GM12872 (cell line): ENCODE measurements around the gene SLC1A2.

Experiments
- TF ChIP-seq, protein P1 (sequence below): IDR thresholded peaks from 3 replicates; pipeline ENCODE4 v1.5.1; 2011; ENCODE audit warnings: low read depth, mild to moderate bottlenecking, low read length, moderate library complexity; ENCODE audit not compliant: insufficient read depth

The SLC1A2 gene

DNA sequence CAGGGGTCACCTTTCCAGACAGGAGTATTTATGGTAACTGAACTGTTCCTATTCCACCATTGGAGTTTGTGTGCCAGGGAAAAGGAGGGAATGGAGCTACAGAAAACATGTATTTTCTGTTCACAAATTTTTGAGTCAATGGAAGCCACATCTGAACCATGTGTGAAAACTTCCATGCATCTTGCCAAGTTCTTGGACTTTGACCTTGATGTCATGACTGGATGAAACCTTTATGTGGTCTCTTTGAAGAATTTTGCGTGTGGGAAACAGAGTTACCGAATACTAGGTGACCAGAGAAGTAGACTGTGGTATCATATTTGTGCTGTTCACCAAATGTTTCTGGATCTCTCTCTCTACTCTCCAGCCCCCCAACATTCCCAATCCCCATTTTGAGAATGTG, 175.6 kb downstream of the SLC1A2 start:
- TF ChIP-seq, protein P1, sequence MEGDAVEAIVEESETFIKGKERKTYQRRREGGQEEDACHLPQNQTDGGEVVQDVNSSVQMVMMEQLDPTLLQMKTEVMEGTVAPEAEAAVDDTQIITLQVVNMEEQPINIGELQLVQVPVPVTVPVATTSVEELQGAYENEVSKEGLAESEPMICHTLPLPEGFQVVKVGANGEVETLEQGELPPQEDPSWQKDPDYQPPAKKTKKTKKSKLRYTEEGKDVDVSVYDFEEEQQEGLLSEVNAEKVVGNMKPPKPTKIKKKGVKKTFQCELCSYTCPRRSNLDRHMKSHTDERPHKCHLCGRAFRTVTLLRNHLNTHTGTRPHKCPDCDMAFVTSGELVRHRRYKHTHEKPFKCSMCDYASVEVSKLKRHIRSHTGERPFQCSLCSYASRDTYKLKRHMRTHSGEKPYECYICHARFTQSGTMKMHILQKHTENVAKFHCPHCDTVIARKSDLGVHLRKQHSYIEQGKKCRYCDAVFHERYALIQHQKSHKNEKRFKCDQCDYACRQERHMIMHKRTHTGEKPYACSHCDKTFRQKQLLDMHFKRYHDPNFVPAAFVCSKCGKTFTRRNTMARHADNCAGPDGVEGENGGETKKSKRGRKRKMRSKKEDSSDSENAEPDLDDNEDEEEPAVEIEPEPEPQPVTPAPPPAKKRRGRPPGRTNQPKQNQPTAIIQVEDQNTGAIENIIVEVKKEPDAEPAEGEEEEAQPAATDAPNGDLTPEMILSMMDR, result no peak

DNA sequence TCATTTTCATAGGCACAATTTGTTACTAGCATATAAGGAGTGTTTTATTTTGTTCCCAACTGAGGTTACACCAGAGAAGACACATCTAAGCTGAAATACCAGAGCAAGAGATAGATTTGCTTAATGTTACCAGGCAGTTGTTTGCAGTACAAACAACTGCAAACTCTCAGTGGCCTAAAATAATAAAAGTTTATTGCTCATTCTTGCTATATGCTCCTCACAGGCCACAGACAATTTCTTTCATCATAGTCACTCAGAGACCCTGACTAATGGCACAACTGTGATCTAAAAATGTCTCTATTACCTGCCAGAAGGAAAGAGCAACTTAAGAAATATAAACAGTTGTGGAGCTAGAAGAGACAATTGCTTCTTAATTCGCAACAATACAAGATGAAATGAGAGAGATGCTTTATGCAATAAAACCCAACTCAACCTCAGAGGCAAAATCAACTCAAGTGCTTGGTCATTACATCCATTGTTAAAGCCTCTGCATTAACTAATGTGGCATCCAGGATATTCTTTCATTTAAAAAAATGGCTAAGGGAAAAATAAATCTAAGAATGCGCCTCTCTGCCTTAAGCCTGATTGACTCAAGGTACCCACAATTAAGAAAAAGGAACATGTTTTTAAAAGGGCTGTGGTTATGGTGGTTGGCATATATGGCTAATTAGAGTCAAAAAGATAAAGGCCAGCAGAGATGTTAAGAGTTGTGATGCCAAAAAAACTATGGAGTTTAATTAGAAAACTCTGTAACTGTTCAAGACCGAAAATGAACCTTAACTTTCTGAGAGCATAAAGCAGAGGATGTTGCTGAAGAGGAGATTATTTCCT, 176.7 kb downstream of the SLC1A2 start:
- TF ChIP-seq, protein P1, result no peak

DNA sequence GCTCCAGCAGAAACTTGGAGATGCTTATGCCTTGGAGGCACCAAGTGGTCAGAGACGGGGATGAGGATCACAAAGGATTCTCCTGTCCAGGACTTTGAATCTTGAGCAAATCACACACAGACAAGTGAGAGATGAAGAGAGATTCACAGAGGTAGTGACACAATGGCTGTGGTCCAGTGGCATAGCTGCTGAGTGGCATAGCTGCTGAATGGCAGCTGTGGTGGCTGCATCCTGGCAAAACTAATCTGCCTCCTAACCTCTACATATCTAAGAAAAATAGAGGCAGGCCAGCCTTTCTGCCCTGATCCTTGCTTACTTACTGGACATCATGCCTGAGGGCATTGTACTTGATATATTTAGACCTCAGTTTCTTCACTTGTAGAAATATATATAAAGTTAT, 177.8 kb downstream of the SLC1A2 start:
- TF ChIP-seq, protein P1, result no peak

DNA sequence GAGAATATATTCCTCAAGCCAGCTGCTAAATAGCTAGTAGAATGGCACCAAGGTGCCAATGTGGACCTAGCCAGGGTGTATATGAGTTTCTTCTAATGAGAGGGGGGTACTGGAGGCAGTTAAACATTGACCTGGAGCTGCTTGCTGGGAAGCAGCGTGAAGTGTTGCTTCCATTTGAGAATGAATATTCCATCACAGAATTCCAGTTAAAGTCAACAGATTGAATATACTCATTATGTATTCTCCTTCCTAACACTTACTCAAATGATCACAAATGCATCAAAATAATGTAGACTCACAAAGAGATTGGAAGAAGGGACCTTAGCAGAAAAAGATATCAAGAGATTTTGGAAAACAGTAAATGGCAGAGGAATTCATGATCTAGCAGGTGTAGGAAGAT, 178.3 kb downstream of the SLC1A2 start:
- TF ChIP-seq, protein P1, result no peak

DNA sequence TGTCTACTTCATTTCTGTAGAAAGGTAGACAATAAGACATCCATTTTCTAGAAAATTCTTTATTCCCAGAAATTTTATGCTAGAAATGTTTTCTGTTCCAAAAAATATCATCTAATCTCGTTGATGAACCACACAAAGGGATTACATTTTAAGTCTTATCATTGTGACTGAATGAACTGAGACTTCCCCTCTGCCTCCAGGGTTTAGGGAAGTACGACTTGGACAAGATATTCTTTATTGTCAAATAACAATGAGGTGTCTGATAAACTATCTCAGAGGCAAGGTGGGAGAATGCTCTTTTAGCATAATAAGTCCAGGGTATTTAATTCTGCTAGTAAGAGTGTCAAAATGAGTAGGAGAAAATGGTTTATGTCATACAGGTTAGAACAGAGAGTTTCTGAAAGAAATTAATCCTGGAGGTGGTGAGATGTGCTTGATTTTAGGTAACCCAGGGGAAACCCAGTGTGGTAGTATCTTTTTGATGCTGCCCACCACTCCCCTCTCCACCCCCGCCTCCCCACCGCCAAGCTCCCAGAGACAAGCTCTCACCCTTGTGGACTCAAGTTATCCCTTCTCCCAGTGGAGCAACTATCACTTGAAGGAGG, 179.8 kb downstream of the SLC1A2 start:
- TF ChIP-seq, protein P1, result no peak

DNA sequence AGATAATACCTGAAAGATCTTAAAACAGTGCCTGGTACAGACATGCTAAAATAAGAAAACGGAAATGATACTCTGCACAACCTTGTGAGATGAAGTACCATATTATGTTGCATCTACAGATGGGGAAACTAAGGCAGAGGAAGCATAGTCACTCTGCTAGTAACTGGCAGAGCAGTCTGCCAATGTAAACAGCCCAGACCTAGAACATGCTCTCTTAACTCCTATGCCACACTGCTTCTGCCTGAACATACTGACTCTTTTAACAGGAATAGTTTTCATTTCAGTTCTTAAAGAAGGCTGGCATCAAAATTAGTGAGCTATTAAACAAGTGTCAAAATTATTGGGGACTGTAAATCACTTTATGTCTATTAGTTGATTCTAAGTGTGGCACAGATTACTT, 180.5 kb downstream of the SLC1A2 start:
- TF ChIP-seq, protein P1, result no peak

DNA sequence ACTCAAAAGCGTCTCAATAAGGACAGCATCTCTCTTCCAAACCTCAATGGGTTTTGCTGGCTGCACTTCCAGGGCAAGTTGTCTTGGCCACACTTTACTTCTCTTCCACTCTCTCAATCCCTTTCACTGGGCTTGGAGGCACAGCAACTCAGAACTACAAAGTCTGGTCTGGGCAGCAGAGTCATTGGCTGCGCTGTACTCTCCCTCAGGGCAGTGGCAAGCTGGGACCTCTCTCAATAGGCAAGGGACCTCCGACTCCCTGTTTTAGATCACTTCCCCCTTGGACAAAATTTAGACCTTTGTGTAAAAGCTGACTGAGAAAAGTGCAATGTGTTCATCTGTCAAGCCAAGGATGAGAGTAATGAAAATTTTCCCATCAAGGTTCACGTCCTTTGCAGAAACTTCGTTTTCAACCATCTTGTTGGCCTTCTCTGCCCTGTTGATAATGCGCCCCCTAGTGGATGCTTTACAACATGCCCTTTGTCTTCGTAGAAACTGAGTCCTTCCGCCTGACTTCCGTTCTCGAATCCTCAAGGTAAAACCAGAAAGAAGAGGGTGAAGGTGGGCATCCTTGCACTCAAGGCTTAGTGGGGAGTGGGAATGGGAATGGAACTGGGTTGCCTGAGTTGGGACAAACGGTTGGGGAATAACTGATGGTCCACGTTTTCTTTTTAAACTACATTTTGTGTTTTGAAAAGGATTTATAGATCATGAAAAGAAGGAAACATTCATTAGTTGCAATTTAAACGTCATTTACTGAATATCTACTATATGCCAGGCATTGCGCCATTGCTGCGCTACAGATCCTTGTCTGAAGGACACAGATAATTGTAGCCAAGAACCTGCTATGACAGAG, 181.3 kb downstream of the SLC1A2 start:
- TF ChIP-seq, protein P1, result peak; percentile 84
